OCI-M2 (cell line): Measurements from ENCODE around the gene TBC1D10B.
"Not testable (repeated sequence)": the region's sequence is repeated elsewhere in the genome, so short reads cannot be mapped to it uniquely, and the experiment has no call there.

Experiments
- DNase-seq: peaks from one replicate; lab custom pipeline; 2025; ENCODE audit not compliant: unreplicated experiment; lab: John Stamatoyannopoulos, UW

Gene TBC1D10B

DNA sequence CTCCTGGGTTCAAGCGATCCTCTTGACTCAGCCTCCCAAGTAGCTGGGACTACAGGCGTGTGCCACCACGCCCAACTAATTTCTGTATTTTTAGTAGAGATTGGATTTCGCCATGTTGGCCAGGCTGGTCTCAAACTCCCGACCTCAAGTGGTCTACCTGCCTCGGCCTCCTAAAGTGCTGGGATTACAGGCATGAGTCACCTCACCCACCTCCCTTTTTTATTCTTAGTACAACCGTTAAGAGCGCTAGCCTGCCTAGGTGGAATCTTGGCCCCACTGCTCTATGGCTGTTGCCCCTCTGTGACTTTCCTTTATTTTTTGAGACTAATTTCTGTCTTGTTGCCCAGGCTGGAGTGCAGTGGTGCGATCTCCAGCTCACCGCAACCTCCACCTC lies 32.3 kb downstream of the TBC1D10B start:
- not testable (repeated sequence) for DNase-seq

DNA sequence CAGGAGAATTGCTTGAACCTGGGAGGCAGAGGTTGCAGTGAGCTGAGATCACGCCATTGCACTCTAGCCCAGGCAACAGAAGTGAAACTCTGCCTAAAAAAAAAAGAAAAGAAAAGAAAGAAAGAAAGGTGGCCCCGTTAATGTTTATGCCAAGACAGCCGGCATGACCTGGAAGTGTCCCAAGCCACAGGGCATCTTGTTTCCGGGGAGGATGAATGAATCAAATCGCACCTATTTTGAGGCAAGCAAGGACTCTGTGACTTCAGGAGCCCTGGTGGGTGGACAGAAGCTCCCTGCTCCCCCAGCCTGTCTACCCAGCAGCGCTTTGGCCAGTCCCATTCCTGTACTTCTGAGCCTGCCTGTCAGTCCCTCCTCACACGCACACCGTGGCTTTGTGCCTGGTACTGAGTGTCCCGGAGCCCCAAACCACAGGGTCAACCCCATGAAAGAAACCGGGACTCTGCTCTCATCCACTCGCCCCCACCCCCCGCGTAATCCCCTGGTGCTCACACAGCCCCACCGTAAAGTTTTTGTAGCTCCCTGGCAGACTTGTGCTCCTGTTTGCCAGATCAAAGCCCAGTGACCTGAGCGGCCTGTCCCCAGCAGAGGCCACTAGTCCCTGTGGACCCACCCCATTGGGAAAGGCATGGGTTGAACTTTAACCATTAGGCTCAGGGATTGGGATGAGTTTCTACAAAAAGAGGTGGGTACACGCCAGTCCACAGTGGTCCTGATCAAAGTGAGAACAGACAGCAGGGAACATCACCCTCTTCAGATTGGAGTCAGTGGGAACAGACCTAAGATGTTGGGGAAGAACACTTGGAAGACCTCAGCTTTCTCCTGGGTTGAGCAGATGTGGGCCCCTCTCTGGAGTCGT lies 34.5 kb downstream of the TBC1D10B start:
- no peak for DNase-seq

DNA sequence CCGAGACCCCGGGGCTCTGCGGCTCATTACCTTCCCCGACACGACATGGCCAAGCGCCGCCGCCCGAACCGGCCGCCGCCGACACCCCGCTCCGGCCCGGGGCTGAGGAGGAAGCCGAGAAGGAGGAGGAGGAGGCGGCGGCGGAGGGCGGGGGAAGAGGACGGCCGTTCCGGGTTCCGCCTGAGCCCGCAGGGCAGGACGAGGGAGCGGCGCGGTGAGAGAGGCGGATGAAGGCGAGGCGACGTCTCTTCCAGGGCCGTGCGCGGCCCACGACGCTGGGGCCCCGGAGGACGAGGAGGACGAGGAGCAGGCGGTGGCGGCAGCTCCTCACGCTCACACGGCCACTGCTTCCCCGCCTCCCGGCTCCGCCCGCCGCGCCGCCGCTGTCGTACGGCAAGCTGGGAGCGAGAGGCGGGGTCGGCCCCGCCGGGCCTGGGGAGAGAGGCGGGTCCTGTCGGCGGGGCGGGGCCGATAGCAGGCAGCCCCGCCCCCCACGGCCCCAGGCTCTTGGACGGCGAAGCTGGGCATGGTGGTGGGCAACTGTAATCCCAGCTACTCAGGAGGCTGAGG lies 35.2 kb downstream of the TBC1D10B start:
- not testable (repeated sequence) for DNase-seq

DNA sequence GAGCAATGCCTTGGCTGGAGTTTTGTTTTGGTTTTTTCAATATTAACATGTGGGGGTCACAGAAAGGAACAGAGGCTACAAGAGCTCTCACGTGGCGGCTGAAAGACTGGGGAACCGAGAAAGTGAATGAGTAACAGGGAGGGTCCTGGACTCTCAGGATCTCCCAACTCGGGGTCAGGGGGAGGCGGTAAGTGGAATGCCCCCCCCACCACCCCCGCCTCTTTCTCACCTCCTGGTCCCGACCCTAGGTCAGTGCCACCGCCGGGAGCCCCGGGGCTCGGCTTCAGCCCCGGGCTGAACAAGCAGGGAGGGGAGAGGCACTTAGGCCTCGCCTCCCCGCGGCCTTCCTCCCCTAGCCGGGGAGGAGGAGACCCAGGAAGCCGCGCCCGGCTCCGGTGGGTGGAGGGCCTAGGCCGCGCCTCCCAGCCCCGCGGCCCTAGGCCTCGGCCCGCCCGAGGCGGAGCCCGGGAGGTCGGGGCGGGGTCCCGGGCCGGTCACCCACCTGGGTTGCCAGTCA lies 35.8 kb downstream of the TBC1D10B start:
- DNase-seq: not testable (repeated sequence)

DNA sequence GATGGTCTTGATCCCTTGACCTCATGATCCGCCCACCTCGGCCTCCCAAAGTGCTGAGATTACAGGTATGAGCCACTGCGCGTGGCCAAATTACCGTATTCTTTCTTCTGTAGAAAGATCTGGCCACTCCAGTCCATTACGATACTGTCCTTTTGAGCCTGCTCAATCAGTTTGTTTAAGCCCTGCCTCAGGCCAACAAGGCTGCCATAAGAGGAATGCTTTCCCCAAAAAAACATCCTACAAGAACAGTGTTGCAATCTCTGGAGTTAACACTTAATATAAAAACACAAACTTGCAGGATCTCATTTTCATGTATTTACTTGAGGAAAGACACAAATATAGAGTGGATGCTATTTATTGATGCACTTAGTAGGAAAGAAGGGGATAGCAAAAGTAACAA lies 46.1 kb downstream of the TBC1D10B start:
- not testable (repeated sequence) for DNase-seq

DNA sequence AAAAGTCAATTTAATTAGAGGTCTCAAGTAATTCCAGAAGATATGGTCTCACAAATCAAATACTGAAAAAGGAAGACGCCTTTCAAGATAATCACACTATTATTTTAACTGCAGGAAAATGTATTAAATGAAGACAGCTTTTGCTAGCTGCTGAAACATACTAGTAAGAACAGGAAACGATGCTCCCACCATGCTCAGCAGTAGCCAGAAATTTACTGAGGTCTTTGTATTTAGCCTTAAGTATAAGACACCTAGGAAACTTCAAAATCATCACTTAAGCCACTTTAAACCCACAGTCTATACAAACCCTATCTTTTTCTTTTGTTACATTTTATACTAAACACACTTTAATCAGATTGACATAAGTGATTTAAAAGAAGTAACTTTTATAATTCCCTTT lies 51.6 kb downstream of the TBC1D10B start:
- DNase-seq: not testable (repeated sequence)

DNA sequence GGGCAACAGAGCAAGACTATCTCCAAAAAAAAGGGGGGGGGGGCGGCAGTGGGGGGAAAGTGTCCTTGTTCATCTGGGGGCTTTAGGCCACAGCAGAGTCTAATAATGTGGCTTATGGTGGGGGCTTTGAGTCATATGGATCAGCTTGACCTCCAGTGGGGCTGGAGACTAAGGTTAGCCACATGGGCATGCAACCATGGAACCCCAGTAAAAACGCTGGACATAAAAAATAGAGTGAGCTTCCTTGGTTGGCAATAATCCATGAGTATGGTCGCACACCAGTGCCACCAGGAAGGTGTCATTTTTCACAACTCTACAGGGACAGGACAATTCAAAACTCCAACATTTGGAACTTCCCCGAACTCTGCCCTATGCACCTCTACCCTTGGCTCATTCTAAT lies 59.4 kb downstream of the TBC1D10B start:
- not testable (repeated sequence) for DNase-seq

DNA sequence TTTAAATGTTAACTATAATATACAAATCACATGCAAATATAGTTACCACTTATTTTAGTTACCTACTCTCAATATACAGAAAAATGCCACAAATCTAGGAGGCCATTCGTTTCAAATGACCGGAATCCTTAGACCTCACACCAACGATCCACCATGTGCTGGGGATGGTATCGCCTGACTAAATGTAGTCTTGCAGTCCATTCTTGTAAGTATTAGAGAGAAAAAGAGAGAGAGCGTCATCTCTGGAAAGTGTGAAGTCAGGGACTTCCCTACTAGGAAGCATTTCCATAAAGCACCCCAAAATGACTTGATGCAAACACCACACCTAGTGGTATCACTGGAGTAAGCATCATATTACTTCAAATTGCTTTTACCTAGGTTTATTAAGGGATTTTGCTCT lies 61.0 kb downstream of the TBC1D10B start:
- DNase-seq: not testable (repeated sequence)
